CD14-positive monocyte (primary cell): ENCODE measurements around the gene MIA2. TPM values are rescaled to one million over a fixed set of nuclear protein-coding genes. Genes with fewer than 3 reads are reported as not detected.

Source experiments
- DNase-seq, 3 donors: peaks; one replicate each; pipeline ENCODE4 v3.0.0-alpha.2; 2011 to 2022
- H2AFZ ChIP-seq: 2 replicates; pipeline ENCODE4 v1.6.0; 2012; ENCODE audit warnings: mild to moderate bottlenecking, low read depth, low read length, inconsistent platforms; ENCODE audit not compliant: insufficient read depth, poor library complexity, severe bottlenecking
- H3K27ac ChIP-seq, 2 donors: 1 replicate in 1 of 2; 2 replicates in 1 of 2; pipeline ENCODE4 v1.5.1; 2012 to 2013; ENCODE audit warnings: low read length in 2 of 2, control low read depth in 1 of 2, inconsistent platforms in 1 of 2, low read depth in 1 of 2, mild to moderate bottlenecking in 1 of 2
- H3K27me3 ChIP-seq, 2 donors: one replicate each; pipeline versions ENCODE4 v1.6.0 to v1.6.1; 2011 to 2013; ENCODE audit warnings: low read length in 2 of 2; ENCODE audit not compliant: control insufficient read depth in 2 of 2, insufficient read depth in 2 of 2
- H3K36me3 ChIP-seq, 2 donors: replicated peaks in 1 of 2; 1 replicate in 1 of 2; 2 replicates in 1 of 2; pipeline versions ENCODE4 v1.5.1 to v1.6.1; 2012 to 2013; ENCODE audit warnings: low read length in 2 of 2, control low read depth in 1 of 2, inconsistent platforms in 1 of 2, mild to moderate bottlenecking in 1 of 2; ENCODE audit not compliant: insufficient read depth in 2 of 2, control insufficient read depth in 1 of 2
- H3K4me1 ChIP-seq, 2 donors: 1 replicate in 1 of 2; 2 replicates in 1 of 2; pipeline versions ENCODE4 v1.5.1 to v1.6.1; 2012 to 2013; ENCODE audit warnings: low read length in 2 of 2, control low read depth in 1 of 2, inconsistent platforms in 1 of 2, mild to moderate bottlenecking in 1 of 2, moderate library complexity in 1 of 2; ENCODE audit not compliant: insufficient read depth in 2 of 2, control insufficient read depth in 1 of 2
- H3K4me2 ChIP-seq: replicated peaks from 2 replicates; pipeline ENCODE3; 2012; ENCODE audit warnings: low read length, moderate library complexity, mild to moderate bottlenecking; ENCODE audit not compliant: poor library complexity, severe bottlenecking; ENCODE audit errors: extremely low read depth
- H3K4me3 ChIP-seq, 3 experiments: fragments of 200-600 bp in 1 of 3; sonication (generic) in 1 of 3; replicated peaks in 1 of 3; 1 replicate in 2 of 3; 2 replicates in 1 of 3; pipeline ENCODE4 v1.5.1; 2011 to 2013; ENCODE audit warnings: low read length in 3 of 3, mild to moderate bottlenecking in 3 of 3, control low read depth in 2 of 3, low read depth in 2 of 3, inconsistent platforms in 1 of 3, moderate library complexity in 1 of 3
- H3K79me2 ChIP-seq: 2 replicates; pipeline ENCODE4 v1.6.0; 2012; ENCODE audit warnings: mild to moderate bottlenecking, control low read depth, inconsistent platforms, low read length, moderate library complexity; ENCODE audit not compliant: insufficient read depth
- H3K9ac ChIP-seq: 2 replicates; pipeline ENCODE4 v1.6.0; 2017; ENCODE audit warnings: low read length, mild to moderate bottlenecking; ENCODE audit not compliant: insufficient read depth, poor library complexity, severe bottlenecking
- H3K9me3 ChIP-seq, 2 donors: replicated peaks in 1 of 2; 1 replicate in 1 of 2; 2 replicates in 1 of 2; pipeline versions ENCODE4 v1.5.1 to v1.6.1; 2012 to 2013; ENCODE audit warnings: low read length in 2 of 2, control low read depth in 1 of 2; ENCODE audit not compliant: control insufficient read depth in 1 of 2, insufficient read depth in 1 of 2
- H4K20me1 ChIP-seq: 2 replicates; pipeline ENCODE4 v1.6.0; 2012; ENCODE audit warnings: mild to moderate bottlenecking, low read length, control low read depth, moderate library complexity; ENCODE audit not compliant: insufficient read depth
- H3K27ac Mint-ChIP-seq, 7 donors: one replicate each; pipeline ENCODE4 v1.8.0; 2020; ENCODE audit warnings: mild to moderate bottlenecking in 7 of 7, mixed read lengths in 7 of 7, moderate library complexity in 6 of 7, inconsistent platforms in 2 of 7
- H3K27me3 Mint-ChIP-seq, 3 donors: one replicate each; pipeline ENCODE4 v1.8.0; 2021 to 2022; ENCODE audit warnings: low read depth in 3 of 3, mild to moderate bottlenecking in 3 of 3, mixed read lengths in 3 of 3, moderate library complexity in 3 of 3, inconsistent platforms in 1 of 3
- H3K36me3 Mint-ChIP-seq, 2 donors: one replicate each; pipeline ENCODE4 v1.8.0; 2020; ENCODE audit warnings: mixed read lengths in 2 of 2, inconsistent platforms in 1 of 2, mild to moderate bottlenecking in 1 of 2
- H3K4me1 Mint-ChIP-seq: one replicate; pipeline ENCODE4 v1.8.0; 2020; ENCODE audit warnings: mild to moderate bottlenecking, mixed read lengths
- H3K4me3 Mint-ChIP-seq, 2 donors: one replicate each; pipeline ENCODE4 v1.8.0; 2020; ENCODE audit warnings: mild to moderate bottlenecking in 2 of 2, mixed read lengths in 2 of 2, moderate library complexity in 1 of 2
- H3K9me3 Mint-ChIP-seq, 7 donors: one replicate each; pipeline ENCODE4 v1.8.0; 2020 to 2022; ENCODE audit warnings: mixed read lengths in 7 of 7, mild to moderate bottlenecking in 6 of 7, moderate library complexity in 6 of 7, inconsistent platforms in 2 of 7
- CTCF ChIP-seq: fragments of 200-600 bp; IDR thresholded peaks from one replicate; pipeline ENCODE4 v1.8.0; 2022; ENCODE audit warnings: antibody characterized with exemption, mild to moderate bottlenecking
- WGBS: methylation state at CpG from one replicate; pipeline ENCODE4 v1.1.5; 2013; ENCODE audit warnings: missing lambda C conversion rate; ENCODE audit not compliant: insufficient coverage; 5-methylcytosine and 5-hydroxymethylcytosine counted together
- intact Hi-C, 2 donors: fragments of 100-400 bp; cut with micrococcal nuclease; formaldehyde crosslinking; loops; one replicate each; pipeline versions ENCODE4 v1.15.0 to v1.15.1; 2023
- polyA plus RNA-seq, 3 donors: library from polyadenylated mRNA; depleted of rRNA in 1 of 3; unstranded in 2 of 3; stranded (reverse) in 1 of 3; fragments of 300-500 nt in 2 of 3; fragments of >200 nt in 1 of 3; fragmentation: Illumina TruSeq in 2 of 3; gene quantifications; 1 replicate in 2 of 3; 2 replicates in 1 of 3; pipeline ENCODE4 v1.2.3, GENCODE V29; 2012 to 2021

Gene MIA2
- polyA plus RNA-seq, 3 donors, result 19.1 to 24.6 (median 20.0) TPM

GRCh38 chr14:39265033-39265432, 31.3 kb downstream of the MIA2 start:
- peaks cover 27 to 38% of the 10 kb centered on the region in 2 donors for H3K4me1 ChIP-seq
- peaks cover 3% of the 10 kb centered on the region in 2 donors for H3K36me3 Mint-ChIP-seq
- no peaks in the 10 kb centered on the region for H3K27me3 ChIP-seq
- peaks cover 10% of the 10 kb centered on the region for H4K20me1 ChIP-seq
- no CpG with 5 or more reads among the region's 2 CpGs for WGBS
- no peaks in the 10 kb centered on the region for H3K9me3 ChIP-seq
- no peaks in the 10 kb centered on the region for H3K36me3 ChIP-seq
- no peak overlapping the region for H3K9ac ChIP-seq
- H2AFZ ChIP-seq, result peak overlapping the region; percentile 26
- TF ChIP-seq CTCF, result no peak
- H3K27ac ChIP-seq, result peak overlapping the region in 1 of 2 donors; percentile 96
- H3K4me1 Mint-ChIP-seq, result peaks cover 37% of the 10 kb centered on the region
- H3K27ac Mint-ChIP-seq, result peak overlapping the region; percentile 32 to 98 (median 97)
- no peak overlapping the region for H3K4me3 ChIP-seq
- peak overlapping the region in 1 of 2 donors; percentile 35 for H3K4me3 Mint-ChIP-seq
- peaks cover 32% of the 10 kb centered on the region for H3K79me2 ChIP-seq
- peaks cover 0 to 1% (median 0%) of the 10 kb centered on the region in 3 donors for H3K27me3 Mint-ChIP-seq
- no peak for DNase-seq
- H3K4me2 ChIP-seq, result peak overlapping the region; percentile 86
- peaks cover 0 to 16% (median 8%) of the 10 kb centered on the region in 7 donors for H3K9me3 Mint-ChIP-seq
- intact Hi-C loops, result loop anchor here in 1 of 2 donors (5.0 kb wide), 1 partner anchor 88 kb away; the partner anchor contains the start of gene PNN

- Histone ChIP-seq H2AFZ (peak overlapping the region; percentile 94), H3K27ac (peak overlapping the region; percentile 95 to 96), H4K20me1 (peaks cover 16% of the 10 kb centered on the region), H3K27me3 (no peaks in the 10 kb centered on the region), H3K79me2 (peaks cover 42% of the 10 kb centered on the region), H3K36me3 (no peaks in the 10 kb centered on the region), H3K4me1 (peaks cover 27 to 44% of the 10 kb centered on the region in 2 donors), H3K9ac (peak overlapping the region; percentile 96), H3K4me2 (peak overlapping the region; percentile 86), H3K4me3 (peak overlapping the region; percentile 91 to 98 (median 93)), H3K9me3 (no peaks in the 10 kb centered on the region)
- DNase-seq, result peak; percentile 25 to 59 (median 39)
- H3K27ac Mint-ChIP-seq, result peak overlapping the region; percentile 96 to 98 (median 97)
- H3K36me3 Mint-ChIP-seq, result peaks cover 4 to 6% of the 10 kb centered on the region in 2 donors
- 0% methylated on average over 11 of the region's 14 CpGs for WGBS
- no peaks in the 10 kb centered on the region for H3K27me3 Mint-ChIP-seq
- peak overlapping the region; percentile 94 to 97 for H3K4me3 Mint-ChIP-seq
- TF ChIP-seq CTCF, result no peak
- H3K9me3 Mint-ChIP-seq, result peaks cover 0 to 13% (median 6%) of the 10 kb centered on the region in 7 donors
- intact Hi-C loops, result loop anchor here (2.0 to 5.0 kb wide), 3 partner anchors 89 to 165 kb away; partner anchors contain the start of gene PNN (in 2 of the 2)
- H3K4me1 Mint-ChIP-seq, result peaks cover 44% of the 10 kb centered on the region
Measured at GRCh38 chr14:39265806-39266524, 32.2 kb downstream of the MIA2 start.
